ENCODE results near the gene CIITA. TPM values are rescaled to one million over a fixed set of nuclear protein-coding genes. Genes with fewer than 3 reads are reported as not detected.
"Not testable (repeated sequence)": the region's sequence is repeated elsewhere in the genome, so short reads cannot be mapped to it uniquely, and the experiment has no call there.

CIITA gene
- total RNA-seq, 1 donor from 2014 or later: under 0.01 TPM

GRCh38 chr16:10920726-10921427, 43.9 kb downstream of the CIITA start:
- DNase-seq: no peak

- DNase-seq: no peak
Observed at GRCh38 chr16:10921536-10922327, 44.7 kb downstream of the CIITA start.

- DNase-seq: no peak
Observed at GRCh38 chr16:10922328-10923145, 45.5 kb downstream of the CIITA start.

GRCh38 chr16:10923146-10923649, 46.2 kb downstream of the CIITA start:
- no peak for DNase-seq

GRCh38 chr16:10923650-10924214, 46.7 kb downstream of the CIITA start:
- DNase-seq: no peak

GRCh38 chr16:10925285-10925684, 48.3 kb downstream of the CIITA start:
- DNase-seq: not testable (repeated sequence)

GRCh38 chr16:10926094-10926493, 49.1 kb downstream of the CIITA start:
- DNase-seq: no peak

GRCh38 chr16:10926867-10927266, 49.9 kb downstream of the CIITA start:
- no peak for DNase-seq

- no peak for DNase-seq
Observed at GRCh38 chr16:10927497-10928112, 50.6 kb downstream of the CIITA start.

- DNase-seq: not testable (repeated sequence)
Observed at GRCh38 chr16:10929097-10929496, 52.1 kb downstream of the CIITA start.

- peak; percentile 43 for DNase-seq
Observed at GRCh38 chr16:10929853-10930754, 53.1 kb downstream of the CIITA start.

- DNase-seq: no peak
Observed at GRCh38 chr16:10930755-10931093, 53.7 kb downstream of the CIITA start.

GRCh38 chr16:10931134-10931533, 54.1 kb downstream of the CIITA start:
- no peak for DNase-seq

GRCh38 chr16:10931977-10932632, 55.1 kb downstream of the CIITA start:
- no peak for DNase-seq

GRCh38 chr16:10932959-10933710, 56.1 kb downstream of the CIITA start:
- no peak for DNase-seq

GRCh38 chr16:10933865-10934264, 56.9 kb downstream of the CIITA start:
- DNase-seq: no peak

GRCh38 chr16:10934325-10935107, 57.5 kb downstream of the CIITA start:
- no peak for DNase-seq

- DNase-seq: no peak
Observed at GRCh38 chr16:10935226-10935915, 58.4 kb downstream of the CIITA start.

All from dermis blood vessel endothelial cell (primary cell).